Hair follicle dermal papilla cell (primary cell): ENCODE data around the gene LIM2. TPM values are rescaled to one million over a fixed set of nuclear protein-coding genes. Genes with fewer than 3 reads are reported as not detected.

ENCODE experiments used
- total RNA-seq: library from RNA; depleted of rRNA; stranded (reverse); fragments of >200 nt; gene quantifications from 2 replicates; pipeline ENCODE4 v1.2.3, GENCODE V29; 2012

Gene LIM2, protein sequence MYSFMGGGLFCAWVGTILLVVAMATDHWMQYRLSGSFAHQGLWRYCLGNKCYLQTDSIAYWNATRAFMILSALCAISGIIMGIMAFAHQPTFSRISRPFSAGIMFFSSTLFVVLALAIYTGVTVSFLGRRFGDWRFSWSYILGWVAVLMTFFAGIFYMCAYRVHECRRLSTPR
- total RNA-seq: not detected in 2 replicates

DNA sequence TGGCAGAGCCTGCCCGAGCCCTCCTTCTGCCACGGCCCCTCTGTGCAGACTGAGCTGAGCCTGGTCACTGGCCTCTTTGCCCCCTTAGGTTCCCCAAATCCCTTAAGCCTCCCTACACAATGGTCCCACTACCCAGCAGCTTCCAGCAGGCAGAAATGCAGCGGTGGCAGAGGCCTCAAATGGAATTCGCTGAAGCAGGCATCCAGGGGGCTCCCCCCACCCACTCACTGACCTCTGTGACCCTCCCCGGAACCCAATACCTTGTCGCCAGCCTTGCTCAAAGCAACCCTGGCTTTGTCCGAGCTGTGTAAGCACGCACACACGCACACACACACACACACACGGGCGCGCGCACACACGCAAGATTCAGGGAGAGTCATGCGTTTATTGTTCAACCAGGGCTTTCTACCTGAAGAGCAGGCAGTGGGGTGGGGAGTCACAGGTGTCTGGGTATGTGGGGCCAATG, at the start of gene LIM2:
LIM2 (minus strand) TSS at position 51 of the 466 bp plus-strand sequence. CDS start 531 bp downstream, outside the sequence.

DNA sequence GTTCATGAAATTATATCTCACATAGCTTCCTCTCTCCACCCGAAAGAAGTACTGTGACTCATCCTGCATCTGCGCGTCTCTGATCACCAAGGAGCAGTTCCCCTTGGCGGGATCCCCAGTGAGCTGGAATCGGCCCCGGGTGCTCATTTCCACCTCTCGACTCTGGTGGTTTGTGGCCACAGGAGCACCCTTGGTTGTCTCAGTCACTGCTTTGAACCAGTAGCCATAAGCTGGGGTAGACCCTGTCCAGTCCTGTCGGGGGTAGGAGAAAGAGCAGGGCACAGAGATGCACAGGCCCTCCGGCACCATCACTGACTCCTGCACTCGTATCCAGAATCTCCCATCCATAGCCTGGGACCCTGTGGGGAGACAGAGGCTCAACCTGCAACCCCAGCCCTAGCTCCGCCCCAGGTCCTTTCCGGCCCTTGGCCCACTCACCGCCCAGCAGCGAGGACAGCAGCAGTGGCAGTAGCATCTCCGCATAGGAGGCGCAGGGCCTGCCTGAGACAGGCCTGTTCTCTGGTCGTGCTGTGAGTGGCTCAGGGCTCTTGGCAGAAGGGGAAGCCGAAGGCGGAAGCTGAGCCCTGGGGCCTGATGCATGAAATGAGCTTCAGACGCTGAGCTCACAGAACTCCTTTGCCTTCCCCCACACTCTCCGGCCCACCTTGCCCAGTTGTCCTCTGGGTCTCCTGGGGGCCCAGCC, 29.5 kb upstream of the LIM2 start, which contains the start of gene SIGLEC10:
SIGLEC10 (minus strand) TSS at position 536 of the 703 bp plus-strand sequence; CDS start at position 475, 61 bp downstream.

DNA sequence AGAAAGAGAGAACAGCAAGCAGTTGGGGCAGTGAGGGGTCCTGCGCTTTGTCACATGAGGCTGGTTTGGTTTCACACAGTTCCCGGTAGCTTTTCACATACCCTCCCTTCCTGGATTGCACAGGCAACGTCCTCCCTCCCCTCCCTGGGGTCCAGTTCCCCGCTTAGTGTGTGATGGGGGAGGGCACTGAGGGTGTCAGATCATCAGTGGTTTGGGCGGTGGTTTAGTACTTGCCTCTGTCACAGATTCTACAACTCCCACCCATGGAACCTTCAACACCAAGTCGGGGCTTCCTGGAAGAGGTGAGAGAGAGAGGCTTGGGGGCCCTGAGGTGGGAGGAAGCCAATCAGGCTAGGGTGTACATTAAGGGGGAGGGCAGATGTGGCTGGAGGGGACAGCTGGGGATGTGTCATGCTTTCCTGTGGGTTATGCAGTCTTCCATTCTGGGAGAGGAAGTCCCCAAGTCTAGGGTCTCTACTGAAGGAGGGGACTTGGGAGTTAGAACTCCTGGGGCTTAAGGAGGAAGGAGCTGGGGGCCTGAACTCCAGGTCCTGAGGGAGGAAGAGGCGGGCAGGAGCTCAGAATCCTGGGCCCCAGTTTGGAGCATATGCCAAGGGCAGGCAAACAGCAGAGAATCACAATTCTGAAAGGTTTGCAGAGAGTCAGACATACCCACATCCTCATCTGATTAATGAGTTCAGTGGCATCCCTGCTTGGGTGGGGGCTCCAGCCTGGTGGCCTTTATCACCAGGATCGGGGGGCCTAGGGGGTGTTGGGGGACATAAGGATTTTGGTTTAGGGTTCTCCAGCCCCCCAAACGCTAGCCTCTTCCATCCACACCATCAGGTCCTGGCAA, 14.9 kb downstream of the LIM2 start, which contains the start of gene NKG7:
NKG7 (minus strand) TSS at position 6 of the 856 bp plus-strand sequence. CDS start 119 bp downstream, outside the sequence.

DNA sequence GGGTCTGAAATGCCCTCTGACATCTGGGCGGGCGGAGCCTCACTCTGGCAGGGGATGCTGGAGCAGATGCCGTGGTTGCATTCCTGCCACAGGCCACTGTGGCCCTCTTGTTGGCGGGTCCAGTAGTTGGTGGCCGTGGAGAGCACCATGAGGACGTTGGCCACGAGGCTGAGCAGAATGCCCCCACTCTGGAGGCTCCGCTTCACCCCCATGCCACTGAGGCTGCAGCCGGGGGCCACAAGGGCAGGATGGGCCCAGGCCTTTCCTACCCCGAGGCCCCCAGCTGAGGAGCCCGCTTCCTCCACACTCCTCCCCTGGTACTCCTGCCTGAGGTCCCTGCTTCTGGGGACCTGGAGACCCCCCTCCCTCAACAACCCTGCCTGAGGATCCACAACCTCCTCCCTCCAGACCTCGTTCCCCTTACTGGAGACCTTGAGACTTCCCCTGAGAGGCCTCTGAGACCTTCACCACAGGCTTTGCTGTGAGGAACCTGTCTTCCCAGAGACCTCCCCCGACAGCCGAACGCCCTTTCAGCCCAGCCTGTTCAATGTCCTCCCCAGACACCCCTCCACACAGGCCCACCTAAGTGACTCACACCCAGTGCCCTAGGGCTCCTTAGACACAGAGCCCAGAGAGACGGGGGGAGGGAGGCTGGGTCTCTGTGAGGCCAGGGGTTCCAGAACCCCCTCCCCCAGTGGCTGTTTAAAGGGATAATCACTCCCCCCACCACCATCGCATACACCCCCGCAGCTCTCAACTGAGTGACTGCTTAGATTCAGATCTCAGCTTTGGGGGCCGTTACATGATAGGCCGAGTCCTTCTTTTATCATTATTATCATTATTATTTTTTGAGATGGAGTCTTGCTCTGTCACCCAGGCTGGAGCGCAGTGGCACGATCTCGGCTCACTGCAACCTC, 19.1 kb downstream of the LIM2 start, which contains the start of gene CLDND2:
CLDND2 (minus strand) TSS at position 638 of the 917 bp plus-strand sequence; CDS start at position 212, 426 bp downstream.

DNA sequence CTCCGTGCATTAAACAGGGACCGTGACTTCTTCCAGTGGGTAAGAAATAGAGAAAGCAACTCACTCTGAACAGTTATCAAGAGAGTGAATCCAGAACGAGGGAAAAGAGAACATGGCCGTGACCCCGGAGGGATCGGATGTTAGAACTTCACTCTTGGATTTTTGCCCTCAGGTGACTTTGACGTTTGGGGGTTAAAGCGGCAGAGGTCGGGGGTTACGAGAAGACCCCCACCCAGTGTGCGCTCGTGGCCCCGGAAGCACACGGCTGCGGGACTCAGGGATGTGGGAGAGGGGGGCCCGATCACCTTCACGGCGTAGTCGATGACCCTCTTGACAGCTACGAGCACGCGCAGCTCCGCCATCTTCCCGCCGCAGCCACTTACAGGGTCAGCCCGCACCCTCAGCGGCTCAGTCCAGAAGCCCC, 21.8 kb downstream of the LIM2 start, which contains the start of gene ETFB:
ETFB (minus strand) TSS at position 424 of the 424 bp plus-strand sequence; CDS start at position 362, 62 bp downstream.

DNA sequence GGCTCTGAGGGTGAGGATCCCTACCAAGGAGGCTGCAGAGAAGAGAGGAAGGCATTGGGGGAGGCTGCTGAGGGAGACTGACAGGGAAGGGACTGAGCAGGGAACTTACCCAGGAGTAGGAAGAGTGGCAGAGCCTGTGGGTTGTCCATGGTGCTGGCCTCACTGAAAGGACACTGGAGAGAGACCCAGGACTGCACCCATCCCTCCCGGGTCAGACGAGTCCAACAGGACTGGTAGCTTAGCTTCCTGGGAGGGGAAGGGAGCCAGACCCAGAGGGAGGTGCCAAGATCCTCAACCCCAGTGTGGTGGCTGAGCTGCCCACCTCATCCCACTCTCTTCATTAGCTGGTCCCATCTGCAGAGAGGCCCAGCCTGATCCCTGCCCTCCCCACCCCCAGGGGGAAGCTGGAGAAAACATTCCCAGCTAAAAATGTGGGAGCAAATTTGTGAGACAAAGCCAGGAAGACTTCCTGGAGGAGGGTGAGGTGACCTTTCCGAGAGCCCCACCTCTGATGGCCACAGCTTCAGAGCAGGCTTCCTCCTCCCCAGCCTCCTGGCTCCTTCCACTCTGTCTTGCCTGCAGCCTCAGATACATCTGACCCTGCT, 45.7 kb downstream of the LIM2 start, which contains the start of gene VSIG10L:
VSIG10L (minus strand) TSS at position 164 of the 605 bp plus-strand sequence; CDS start at position 149, 15 bp downstream.

Other genes with a start within 250 kb of the LIM2 start
- not detected in 2 replicates for gene SIGLEC7, start 245.7 kb downstream of the LIM2 start, total RNA-seq
- not detected in 2 replicates for gene CD33, start 162.9 kb downstream of the LIM2 start, total RNA-seq
- not detected in 2 replicates for gene SIGLECL1, start 136.9 kb downstream of the LIM2 start, total RNA-seq
- not detected in 2 replicates for gene IGLON5, start 76.3 kb downstream of the LIM2 start, total RNA-seq
- 0.49 and 0.81 TPM in 2 replicates for gene VSIG10L, start 45.8 kb downstream of the LIM2 start, total RNA-seq
- gene ETFB, start 21.6 kb downstream of the LIM2 start, total RNA-seq: 48.0 and 58.5 TPM in 2 replicates
- gene CLDND2, start 19.0 kb downstream of the LIM2 start, total RNA-seq: not detected in 2 replicates
- not detected in 2 replicates for gene NKG7, start 15.3 kb downstream of the LIM2 start, total RNA-seq
- not detected in 2 replicates for gene C19orf84, start 2.6 kb upstream of the LIM2 start, total RNA-seq
- gene SIGLEC10, start 29.7 kb upstream of the LIM2 start, total RNA-seq: not detected in 2 replicates
- gene SIGLEC8, start 70.5 kb upstream of the LIM2 start, total RNA-seq: not detected in 2 replicates
- gene CEACAM18, start 90.6 kb upstream of the LIM2 start, total RNA-seq: not detected in 2 replicates
- gene SIGLEC12, start 113.8 kb upstream of the LIM2 start, total RNA-seq: not detected in 2 replicates
- gene SIGLEC6, start 143.7 kb upstream of the LIM2 start, total RNA-seq: not detected in 2 replicates
- 8.4 and 9.4 TPM in 2 replicates for gene ZNF175, start 183.3 kb upstream of the LIM2 start, total RNA-seq
- gene SIGLEC5, start 242.4 kb upstream of the LIM2 start, total RNA-seq: not detected in 2 replicates